Iris pigment epithelial cell (primary cell): ENCODE measurements around the gene PRDM15.
A peak's percentile ranks its signal among the peaks of the same experiment; 100 is the strongest.

ENCODE experiments used
- DNase-seq: peaks from one replicate; pipeline ENCODE4 v3.0.0-alpha.2; 2011; ENCODE audit warnings: low read depth

PRDM15 gene

DNA sequence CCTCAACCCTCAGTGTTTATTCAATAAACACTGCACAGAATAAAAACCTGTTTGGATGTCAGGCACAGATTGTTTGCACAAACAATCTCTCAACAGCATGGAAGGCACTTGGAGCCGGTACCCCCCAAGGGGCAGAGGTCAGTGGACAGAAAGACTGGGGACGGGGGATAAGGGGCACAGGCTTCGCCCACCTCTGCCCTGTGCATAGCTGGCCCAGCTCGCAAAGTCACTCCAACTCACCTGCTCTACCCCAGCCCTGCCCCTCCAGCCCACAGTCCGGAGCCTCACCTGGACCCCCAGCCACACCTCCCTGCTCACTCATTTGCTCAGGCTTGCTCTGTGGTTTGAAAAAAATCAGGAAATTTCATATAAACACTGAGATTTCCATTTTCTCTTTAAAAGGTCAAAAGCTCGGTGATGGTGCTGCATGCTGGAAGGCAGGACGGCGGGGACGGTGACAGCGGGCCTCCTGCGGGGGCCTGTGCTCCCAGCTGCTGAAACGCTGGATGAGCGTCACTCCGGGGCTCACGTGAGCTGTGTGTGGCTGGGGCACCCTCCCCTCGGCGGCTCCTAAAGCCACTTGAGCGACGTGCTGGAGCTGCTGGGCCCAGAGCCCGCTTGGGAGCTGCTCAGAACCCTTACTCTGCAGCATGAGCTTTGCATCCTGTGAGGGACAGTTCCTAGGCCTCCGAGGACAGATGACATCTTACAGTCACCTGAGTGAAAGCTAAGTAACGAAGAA, 54.5 kb downstream of the PRDM15 start:
- no peak for DNase-seq

DNA sequence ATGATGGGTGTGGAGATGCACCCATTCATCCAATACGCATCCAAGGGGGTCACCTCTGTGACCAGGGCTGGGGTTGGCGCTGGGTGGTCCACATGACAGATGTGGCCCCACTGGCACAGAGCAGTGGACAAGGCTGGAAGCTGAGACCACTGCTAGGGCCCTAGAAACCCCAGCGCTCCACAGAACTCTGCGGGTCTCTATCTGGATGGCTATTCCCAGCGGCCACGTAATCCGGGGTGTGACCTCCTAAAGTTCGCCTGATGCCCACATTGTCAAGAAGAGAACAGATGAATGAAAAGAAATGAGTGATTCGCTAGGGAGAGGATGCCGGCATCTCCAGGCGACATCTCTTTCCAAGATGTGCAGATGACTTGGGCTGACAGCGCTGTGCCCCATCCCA, 55.2 kb downstream of the PRDM15 start:
- no peak for DNase-seq

DNA sequence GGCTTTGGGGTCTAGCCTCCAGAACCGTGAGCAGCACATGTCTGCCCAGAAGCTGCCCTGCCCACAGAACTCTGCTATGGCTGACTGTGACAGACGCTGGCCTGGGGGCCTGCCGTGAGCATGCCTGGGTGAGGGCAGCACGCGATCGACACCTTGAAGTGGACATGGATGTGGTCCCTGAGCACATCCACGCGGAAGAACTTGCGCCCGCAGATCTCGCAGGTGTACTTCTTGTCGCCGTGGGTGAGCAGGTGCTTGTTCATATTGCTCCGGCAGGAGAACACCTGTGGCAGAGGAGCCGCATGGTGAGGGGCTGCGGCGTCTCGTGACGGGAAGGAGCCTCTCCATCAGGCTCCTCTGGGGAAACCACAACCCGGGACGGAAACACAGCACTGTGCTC, 56.0 kb downstream of the PRDM15 start:
- no peak for DNase-seq

DNA sequence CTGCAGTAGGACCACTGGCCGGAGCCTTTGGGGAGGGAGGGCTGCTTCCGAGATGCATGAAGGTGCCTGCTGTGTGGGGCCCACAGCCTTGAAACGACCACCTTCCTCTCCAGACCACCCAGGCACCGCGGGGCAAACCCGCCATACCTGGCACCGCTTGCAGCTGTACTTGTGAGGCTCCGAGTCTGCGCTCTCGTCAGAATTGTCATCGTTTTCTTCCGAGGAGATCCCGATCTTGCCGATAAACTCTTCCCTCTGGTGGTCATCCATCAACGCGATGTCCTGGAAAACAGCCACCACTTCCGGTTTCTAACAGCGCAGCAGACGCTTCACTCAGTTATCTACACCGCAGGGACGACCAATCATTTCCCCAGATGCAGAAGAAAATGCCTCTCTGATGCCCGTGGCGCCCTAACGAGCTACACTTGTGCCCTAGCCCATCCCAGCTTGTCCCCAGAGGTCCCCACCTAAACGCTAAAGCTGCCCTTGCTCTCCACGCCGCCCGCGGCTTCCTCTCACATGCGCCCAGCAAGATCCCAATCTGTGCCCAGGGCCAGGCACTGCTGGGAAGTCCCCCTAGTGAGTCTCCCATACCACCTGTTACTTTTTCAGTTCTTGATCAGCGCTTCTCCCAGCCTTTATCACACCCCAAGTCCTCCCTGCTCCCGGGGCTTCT, 57.2 kb downstream of the PRDM15 start:
- no peak for DNase-seq

DNA sequence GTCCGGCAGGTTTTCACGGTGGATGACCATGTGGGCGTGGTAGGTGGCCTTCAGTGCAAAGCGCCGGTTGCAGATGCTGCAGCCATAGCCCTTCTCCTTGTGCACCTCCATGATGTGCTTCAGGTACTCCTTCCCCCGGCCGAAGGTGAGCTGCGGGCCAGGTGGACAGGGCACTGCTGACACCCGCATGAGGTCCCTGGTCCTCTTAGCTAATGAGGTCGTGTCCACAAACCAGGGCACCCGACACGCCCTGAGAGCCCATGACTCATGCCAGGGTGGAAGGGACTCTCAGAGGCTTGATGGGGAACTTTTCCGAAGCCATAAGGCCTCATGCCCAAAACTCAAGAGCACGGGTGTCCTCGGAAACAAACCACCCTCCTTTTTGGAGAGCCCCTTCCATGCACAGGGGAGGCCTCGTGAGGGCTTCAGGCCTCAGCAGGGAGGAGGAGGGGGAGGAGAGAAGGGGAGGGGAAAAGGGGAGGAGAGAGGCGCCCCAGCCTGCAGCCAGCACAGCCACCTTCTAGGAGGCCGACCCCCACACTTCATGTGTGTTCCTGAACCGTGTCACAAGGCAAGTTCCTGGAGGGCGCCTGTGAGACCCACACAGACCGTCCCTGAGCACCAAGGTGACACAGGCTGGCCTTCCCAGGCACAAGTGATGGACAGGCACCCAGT, 57.9 kb downstream of the PRDM15 start:
- DNase-seq: no peak

DNA sequence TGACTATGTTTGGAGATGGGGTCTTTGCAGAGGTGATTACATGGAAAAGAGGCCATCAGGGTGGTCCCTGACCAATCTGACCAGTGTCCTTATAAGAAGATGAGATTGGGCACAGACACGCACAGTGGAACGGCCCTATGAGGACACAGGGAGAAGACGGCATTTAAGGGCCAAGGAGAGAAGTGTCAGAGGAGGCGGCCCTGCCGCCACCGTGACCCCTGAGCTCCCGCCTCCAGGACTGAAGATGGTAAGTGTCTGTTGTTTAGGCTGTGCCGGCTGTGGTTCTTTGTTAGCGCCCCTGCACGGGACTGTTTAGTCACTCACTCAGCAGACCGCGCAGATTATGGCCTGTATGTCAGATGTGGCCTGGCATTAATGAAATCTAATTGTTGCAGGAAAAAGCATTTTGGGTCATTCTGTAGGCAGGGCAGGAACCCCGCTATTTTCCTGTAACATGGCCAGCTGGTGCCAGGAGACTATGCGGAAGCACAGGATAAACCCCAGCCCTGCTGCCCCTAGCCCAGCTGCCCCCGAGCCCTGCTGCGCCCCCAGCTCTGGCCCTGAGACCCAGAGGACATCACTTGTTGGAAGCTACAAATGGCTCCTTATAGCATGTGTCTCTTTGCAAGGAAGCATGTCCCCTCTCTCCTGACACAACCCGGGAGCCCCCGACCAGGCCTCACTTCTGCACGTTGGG, 58.6 kb downstream of the PRDM15 start:
- no peak for DNase-seq

DNA sequence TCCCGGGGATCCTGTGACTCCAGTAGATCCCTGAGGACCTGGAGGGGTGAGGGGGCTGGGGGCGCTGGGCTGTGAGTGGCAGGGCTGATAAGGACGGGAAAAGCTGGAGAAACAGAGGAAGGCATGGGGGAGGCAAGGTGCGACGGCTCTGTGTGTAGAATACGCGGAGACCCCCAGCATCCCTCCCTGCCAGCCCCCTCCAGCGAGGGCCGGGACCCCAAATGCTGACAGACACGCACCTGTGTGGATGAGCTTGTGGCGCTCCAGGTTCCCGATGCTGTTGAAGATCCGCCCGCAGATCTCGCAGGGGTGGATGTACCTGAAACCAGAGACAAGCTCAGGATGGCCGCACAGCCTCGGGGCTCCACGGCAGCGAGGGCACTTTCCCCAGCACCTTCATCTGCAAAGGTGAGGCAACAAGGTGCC, 59.3 kb downstream of the PRDM15 start:
- no peak for DNase-seq

DNA sequence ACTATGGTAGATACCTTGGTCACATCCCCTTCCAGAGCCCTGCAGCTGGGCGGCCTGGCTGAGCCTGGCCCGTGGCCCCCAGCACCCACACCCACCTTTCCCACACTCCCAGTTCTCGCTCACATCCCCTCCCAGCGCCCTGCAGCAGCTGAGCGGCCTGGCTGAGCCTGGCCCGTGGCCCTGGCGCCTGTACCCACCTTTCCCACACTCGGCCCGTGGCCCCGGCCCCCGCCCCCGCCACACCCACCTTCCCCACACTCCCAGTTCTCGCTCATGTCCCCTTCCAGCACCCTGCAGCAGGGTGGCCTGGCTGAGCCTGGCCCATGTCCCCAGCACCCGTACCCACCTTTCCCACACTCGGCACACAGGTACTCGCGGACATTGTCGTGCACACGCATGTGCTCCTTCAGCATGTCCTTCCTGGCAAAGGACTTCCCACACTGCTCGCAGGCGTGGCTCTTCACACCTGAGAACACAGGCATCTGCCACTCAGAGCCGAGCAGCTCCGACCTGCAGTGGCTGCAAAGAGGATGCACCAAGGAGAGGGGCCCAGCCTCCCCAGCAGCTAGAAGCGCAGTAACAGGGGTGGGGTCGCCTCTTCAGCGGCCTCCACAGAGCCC, 59.8 kb downstream of the PRDM15 start:
- DNase-seq: no peak

DNA sequence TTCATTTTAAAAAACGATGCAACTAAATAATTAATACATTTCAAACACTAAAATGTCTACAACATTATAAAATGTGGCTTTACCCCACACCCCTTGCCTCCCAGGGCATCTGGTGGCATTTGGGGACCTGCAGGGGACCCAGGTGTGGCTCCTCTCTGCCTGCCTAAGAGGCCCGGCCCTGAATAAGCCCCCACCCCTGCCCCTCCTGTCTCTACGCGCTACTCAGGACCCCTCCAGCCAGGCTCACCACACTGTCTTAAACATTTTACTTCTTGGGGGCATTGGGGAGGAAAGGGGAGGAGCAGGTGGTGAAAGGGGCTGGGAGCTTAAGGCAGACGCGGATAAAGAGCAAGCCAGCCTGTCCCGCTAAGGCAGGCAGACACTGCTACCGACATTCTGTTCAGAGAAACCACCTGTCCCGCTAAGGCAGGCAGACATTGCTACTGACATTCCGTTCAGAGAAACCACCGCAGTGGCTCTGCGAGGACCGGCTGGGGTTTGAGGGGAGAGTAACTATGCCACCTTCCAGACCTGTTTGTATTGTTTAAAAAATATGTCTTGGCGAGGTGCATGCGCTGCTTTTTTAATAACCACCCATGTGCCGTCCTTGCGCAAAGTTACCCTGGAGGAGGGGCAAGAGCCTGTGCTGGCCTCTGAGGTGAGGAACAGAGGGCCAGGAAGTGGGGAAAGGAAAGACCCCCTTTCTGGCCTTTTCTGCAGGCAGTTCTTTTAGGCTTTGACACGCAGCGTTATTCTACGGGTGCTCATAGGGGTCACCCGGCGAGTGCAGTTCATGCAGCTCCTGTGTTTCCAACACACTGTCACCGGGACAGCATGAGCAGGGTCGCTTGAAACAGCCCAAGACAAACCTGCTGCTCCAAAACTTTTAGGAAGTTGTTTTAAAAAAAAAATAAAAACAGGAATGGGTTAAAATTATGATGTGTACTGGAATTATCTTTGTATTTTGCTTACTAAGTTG, 61.0 kb downstream of the PRDM15 start:
- no peak for DNase-seq

DNA sequence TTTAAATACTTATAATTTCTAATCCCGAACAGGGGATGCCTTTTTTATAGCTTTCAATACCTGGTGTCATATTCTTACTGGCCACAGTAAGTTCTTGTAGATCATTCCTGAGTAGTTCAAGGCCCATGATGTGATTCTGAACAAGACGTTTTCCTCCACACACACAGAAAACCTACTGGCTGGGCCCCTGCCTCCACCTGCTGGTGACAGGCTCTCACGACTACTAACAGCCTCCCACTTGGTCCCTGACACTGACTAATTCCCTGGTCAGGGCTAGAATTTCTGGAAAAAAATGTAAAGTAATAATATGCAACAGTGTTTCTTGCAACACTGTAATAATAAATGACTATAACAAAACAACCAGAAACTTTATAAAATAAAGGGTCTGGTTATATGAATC, 61.9 kb downstream of the PRDM15 start:
- DNase-seq: peak; percentile 75

DNA sequence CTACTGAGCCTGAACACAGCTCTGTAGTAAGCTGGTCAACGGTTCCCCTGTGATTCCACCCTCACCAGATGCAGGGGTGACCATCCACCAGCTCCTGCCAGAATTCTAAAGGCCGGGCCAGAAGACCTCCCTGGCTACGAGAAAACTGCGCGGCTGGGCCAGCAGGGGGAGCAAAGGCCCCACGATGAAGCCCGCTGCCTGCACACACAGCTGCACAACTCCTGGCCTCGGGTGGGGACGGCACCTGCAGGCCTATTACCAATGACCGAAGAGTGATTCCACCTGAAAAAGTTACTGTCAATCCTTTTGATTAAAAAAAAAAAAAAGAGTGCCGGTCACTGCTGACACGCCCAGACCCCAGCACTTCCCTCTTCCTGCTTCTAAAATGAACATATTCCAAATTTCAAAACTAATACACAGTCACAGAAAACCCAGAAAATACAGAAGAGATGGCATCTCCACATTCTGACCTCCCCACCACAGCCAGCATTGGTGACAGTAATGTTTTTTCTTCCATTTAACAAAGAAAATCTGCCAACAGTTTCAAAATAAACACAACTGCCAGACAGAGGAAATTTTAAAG, 62.5 kb downstream of the PRDM15 start:
- peak; percentile 55 for DNase-seq

DNA sequence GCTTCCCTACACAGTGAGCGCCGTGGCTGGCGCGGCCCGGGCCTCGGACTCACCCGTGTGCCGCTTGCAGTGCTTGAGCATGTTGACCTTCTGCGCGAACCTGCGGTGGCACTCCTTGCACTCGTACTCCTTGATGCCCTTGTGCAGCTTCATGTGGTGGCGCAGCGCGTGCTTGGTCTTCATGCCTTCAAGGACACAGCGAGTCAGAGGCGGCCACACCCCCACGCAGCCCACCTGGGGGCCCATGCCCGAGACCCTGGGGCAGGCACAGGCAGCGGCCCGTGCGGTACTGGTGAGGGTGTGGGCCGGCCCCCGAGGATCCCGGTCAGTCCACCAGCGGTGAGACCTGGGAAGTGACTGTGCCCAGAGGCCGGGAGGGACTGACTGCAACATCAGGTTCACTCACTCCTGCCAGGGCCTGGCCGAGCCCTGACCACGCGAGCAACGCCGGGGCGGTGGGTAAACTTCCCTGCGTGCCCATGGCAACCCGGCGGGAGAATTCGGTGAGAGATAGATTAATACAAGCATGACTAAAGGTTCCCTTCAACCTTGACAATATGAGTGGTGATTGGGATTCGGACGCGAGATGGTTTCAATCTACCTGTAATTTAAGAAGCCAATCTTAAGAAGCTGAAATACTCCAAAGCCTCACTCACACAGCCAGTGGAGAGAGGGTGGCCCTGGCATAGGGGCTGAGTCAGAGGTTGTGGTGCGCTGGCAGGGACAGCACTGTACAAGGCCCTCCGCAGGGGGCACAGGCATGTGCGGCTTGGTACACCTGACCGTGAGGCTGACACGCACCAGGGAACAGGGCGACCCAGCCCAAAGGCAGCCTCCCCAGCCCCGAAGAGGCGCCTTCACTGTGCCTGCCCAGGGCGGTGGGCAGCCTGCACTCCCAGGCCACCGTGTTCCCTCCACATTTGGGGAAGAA, 63.2 kb downstream of the PRDM15 start:
- no peak for DNase-seq

DNA sequence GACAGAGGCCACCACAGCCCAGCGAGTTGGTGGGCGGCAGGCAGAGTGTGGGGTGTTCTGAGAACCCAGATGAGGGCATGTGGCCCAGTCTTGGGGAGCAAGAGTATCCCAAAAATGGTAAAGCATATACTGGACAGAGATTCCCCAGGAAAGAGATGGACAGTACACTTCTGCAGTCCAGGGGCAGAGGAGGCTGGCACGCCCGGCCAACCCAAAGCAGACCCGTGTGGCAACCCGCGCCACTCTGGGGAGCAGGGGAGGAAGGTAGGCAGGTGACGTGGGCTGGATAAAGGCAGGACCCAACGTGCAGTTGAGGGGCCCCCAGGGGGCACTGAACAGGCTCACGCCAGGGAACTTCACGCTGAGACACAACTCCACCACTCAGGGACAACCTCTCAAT, 65.9 kb downstream of the PRDM15 start:
- no peak for DNase-seq

DNA sequence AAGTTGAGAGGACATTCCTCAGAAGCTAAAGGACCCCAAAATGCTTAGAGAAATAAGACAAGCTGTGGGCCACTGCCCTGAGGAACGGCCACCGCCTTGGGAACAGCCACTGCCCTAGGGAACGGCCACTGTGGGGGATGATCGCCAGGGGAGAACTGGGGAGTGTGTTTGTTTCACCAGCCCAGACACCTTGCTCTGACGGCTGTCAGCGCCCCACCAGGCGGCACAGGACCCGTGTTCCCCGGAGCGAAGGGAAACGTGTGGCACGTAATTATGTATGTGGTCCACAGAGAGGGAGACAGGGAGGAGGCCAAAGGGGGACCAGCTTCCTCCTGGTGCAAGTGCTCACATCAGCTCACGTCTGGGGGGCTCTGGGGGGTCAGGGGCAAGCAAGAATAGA, 66.5 kb downstream of the PRDM15 start:
- no peak for DNase-seq

DNA sequence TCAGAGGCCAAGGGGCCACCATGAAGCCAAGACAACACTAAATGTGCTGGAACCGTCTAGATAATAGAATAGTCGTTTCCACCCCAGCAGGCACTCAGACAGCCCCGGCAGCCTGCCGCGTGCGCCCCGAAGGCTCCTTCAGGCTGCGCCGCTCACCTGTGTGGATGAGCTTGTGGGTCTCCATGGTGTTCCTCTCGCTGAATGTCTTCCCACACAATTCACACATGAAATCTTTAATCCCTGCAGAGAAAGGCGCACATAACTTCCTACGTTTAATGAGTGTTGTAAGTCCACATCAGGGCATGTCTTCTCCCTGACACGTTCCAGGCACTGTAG, 68.6 kb downstream of the PRDM15 start:
- no peak for DNase-seq

DNA sequence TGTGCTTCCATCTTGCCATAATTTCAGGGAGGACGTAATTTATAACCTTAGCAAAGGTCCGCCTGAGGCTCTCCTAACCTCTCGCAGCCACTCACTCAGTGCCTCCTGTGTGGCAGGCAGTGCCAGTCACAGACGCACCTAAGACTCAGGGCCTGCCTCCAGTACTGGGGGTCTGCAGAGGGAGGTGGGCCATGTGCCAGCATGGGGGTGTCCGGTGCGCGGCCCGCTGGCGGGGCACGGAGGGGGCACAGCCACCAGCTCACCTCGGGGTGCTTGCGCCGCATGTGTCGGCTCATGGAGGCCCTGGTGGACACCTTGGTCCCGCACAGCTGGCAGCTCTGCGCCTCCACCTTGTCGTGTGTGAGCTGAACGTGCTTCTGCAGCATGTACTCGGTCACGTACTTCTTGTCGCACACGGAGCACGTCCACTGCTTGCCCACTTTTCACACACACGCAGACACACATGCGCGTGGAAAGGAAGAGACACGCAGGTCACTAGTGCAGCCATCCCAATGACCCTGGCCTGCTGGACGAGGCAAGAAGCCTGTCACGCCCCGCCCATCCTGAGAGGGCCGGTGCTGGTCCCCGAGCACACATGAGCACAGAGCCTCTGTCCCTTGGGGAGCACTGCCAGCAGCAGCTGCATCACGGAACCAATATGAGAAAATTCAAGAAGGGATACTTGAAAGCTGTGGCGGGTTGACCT, 69.1 kb downstream of the PRDM15 start:
- DNase-seq: no peak

DNA sequence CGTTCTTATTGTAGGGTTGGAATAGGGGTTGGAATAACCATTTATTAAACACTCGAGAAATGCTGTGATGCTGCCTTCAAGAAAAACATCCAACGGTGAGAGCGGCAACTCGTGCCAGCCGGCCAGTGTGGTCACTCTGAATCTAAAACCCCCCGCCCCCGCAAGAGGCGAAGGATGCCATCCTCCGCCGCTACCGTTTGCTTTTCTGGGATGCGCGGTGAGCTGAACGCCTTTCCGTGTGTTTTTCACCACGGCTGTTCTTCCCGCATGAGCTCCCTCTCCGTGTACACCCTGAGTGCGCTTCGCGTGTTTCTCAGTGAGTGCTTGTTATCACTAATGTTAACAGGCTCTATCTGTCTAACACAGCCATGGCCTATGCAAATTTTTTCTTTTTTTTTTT, 70.3 kb downstream of the PRDM15 start:
- no peak for DNase-seq

DNA sequence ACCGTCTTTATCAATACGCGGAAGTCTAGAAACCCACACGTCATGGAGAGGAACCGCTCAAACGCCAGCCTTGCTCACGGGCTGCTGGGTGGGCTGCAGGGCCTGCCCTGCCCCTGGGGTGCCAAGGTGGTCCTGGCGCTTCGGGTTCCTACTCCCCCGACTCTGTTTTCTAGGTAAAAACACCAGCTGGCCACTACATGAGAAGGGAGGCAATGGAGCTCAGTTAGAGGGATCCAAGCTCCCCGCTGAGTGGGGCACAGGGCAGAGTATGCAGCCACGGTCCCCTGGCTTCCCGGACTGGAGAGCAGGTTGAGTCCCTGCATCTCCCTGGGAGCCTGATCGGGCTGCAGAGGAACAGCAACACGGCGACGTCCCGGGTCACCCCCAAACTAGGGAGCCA, 71.0 kb downstream of the PRDM15 start:
- no peak for DNase-seq

DNA sequence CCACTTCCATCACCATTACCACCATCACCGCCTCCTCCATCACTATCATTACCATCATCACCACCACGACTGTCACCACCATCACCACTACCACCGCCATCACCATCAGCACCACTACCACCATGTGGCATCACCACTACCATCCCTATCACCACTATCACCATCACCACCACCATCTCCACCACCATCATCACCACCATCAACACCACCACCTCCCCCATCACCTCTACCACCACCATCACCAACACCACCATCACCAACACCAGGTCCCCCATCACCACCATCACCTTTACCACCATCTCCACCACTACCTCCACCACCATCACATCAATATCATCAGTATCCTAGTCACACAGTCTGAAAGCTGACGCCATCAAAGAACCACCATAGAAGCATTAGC, 72.4 kb downstream of the PRDM15 start:
- no peak for DNase-seq
